Measurements from ENCODE around the gene EHD3. TPM values are rescaled to one million over a fixed set of nuclear protein-coding genes. Genes with fewer than 3 reads are reported as not detected.
A peak's percentile ranks its signal among the peaks of the same experiment; 100 is the strongest.

The EHD3 gene
- total RNA-seq, 8 experiments from 2014 or later: 0.91 to 53.7 (median 7.8) TPM

DNA sequence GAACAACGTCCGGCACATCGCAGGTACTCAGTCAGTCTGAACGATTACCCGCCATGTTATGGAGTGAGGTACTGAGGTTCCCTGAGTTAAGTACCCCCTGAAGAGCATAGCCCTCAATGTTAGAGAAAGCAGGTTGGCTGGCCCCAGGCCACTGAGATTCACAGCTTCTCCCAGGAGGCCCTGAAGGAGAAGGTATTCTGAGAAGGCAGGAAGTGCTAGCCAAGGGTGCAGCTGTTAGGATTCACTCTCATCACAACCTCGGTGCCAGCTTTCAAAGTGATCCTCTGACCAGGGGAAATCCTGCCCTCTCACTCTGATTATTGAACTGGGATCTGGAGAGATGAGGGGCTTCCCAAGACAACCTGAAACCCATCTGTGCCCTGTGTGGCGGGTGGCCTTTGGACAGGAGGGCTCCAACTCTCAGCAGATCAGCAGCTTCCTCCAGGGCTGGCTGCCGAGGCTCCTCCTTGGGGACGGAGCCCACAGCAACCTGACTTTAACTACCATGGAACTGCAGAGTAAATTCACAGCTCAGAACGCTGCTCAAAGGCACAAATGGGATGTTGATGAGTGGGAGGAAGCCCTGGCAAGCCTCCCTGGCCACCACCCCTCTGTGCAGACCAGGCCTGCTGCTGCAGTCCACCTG, 7.8 kb downstream of the EHD3 start:
- Histone ChIP-seq H3K4me1 (replicated peaks in 1 of 2) (peaks cover 6 to 12% of the 10 kb centered on the region in 2 donors), H3K27ac (no peak overlapping the region), H3K4me3 (no peak overlapping the region)
- in situ Hi-C loops (cut with MboI; ENCODE audit: low pct_unique_long_range_greater_than_20kb in 2 of 9, low sequenced_read_pairs in 9 of 9, unreplicated experiment in 9 of 9): no loop called here
- ATAC-seq (replicated peaks in 6 of 8): peak in 2 of 8 experiments; percentile 7 to 17
- WGBS, 10 experiments: 60 to 100% (median 93%) methylated on average over 1 to 5 of the region's 10 CpGs; no CpG with 5 or more reads in 3 of the 10 experiments

DNA sequence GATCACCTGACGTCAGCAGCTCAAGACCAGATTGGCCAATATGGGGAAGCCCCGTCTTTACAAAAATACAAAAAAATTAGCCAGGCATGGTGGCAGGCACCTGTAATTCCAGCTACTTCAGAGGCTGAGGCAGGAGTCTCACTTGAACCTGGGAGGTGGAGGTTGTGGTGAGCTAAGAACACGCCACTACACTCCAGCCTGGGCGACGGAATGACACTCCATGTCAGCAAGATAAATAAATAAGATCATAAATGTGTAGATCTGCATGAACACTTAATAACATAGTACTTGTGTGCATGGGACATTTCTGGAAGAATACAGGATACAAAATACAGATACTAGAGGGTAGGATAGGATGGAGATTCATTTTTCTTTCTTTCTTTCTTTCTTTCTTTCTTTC, 9.1 kb downstream of the EHD3 start:
- H3K4me3 ChIP-seq: no peak overlapping the region
- in situ Hi-C loops (cut with MboI; ENCODE audit: low pct_unique_long_range_greater_than_20kb in 2 of 9, low sequenced_read_pairs in 9 of 9, unreplicated experiment in 9 of 9): no loop called here
- ATAC-seq (replicated peaks in 6 of 8): no peak
- H3K4me1 ChIP-seq (replicated peaks in 1 of 2): peaks cover 4 to 12% of the 10 kb centered on the region in 2 donors
- 89 to 100% (median 98%) methylated on average over 1 to 5 of the region's 5 CpGs; no CpG with 5 or more reads in 2 of the 10 experiments for WGBS, 10 experiments
- no peak overlapping the region for H3K27ac ChIP-seq

DNA sequence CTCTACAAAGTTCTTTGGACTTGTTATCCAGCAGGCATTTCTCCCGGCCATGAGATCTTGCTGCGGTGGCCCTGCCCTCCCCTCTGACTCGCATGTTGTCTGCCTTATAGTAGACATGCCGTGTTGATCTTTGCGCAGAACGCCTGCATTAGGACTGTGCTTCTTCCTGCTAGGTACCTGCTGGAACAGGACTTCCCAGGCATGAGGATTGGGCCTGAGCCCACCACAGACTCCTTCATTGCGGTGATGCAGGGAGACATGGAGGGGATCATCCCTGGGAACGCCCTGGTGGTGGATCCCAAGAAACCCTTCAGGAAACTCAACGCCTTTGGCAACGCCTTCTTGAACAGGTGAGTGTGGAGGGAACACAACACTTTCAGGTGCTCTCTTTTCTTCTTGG, 10.1 kb downstream of the EHD3 start:
- no peak for ATAC-seq (replicated peaks in 6 of 8)
- 80 to 100% (median 95%) methylated on average over 1 to 8 of the region's 10 CpGs; no CpG with 5 or more reads in 2 of the 10 experiments for WGBS, 10 experiments
- Histone ChIP-seq H3K27ac (no peak overlapping the region), H3K4me3 (no peak overlapping the region), H3K4me1 (replicated peaks in 1 of 2) (peaks cover 4 to 12% of the 10 kb centered on the region in 2 donors)
- in situ Hi-C loops (cut with MboI; ENCODE audit: low pct_unique_long_range_greater_than_20kb in 2 of 9, low sequenced_read_pairs in 9 of 9, unreplicated experiment in 9 of 9): no loop called here

DNA sequence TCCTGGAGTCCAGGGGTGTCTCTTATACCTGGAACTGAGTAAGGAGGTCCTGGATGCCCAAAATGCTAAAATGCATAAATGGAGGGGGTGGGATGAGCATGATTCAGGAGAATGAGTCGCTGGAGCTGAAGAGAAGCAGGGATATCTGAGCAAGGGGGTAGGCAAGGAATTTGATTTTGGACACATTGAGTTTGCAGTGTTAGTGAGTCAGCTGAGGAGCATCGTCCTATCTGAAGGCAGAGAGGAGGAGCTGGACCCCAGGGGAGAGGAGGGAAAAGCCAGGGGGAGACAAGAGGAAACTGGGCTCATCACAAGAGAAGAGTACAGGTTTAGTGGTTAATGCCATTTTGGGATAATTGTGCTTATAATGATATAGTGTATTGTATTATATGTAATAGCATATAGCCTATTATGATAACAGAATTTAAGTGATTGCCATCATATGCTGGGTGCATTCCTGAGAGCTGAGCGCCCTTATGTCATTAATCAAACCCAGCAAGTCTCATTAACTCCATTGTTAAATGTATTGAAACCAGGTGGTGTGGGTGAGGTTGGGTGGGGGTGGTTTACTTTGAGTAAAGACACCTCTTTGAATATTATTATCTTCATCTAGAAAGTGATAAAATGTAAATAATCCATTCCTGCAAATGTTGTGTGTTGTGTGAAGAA, 12.4 kb downstream of the EHD3 start:
- H3K4me1 ChIP-seq (replicated peaks in 1 of 2): no peaks in the 10 kb centered on the region
- in situ Hi-C loops (cut with MboI; ENCODE audit: low pct_unique_long_range_greater_than_20kb in 2 of 9, low sequenced_read_pairs in 9 of 9, unreplicated experiment in 9 of 9): no loop called here
- ATAC-seq (replicated peaks in 6 of 8): no peak
- H3K4me3 ChIP-seq: no peak overlapping the region
- whole genome bisulfite sequencing, 10 experiments: 0 to 100% (median 52%) methylated on average over 1 to 3 of the region's 3 CpGs; no CpG with 5 or more reads in 2 of the 10 experiments
- H3K27ac ChIP-seq: no peak overlapping the region

DNA sequence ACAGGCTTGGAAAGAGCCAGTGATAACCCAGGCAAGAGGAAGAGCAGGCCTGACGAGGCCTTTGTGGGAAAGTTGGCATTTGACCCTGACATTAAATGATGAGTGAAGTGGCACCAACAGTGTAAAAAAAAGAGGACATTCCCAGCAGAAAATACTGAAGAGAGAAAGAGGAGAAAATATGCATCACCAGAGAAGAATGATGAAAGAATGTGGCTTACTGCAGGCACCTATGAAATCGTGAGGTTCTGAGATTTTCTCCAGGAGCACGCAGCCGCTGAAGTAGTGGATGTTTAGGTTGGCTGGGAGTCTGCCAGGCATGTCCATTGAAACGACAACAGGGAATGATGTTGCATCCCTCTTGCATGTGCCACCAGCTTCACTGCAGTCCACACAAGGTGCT, 13.8 kb downstream of the EHD3 start:
- 70 to 96% (median 85%) methylated on average over 1 to 5 of the region's 5 CpGs; no CpG with 5 or more reads in 1 of the 10 experiments for WGBS, 10 experiments
- ATAC-seq (replicated peaks in 6 of 8): no peak
- no peaks in the 10 kb centered on the region for H3K4me1 ChIP-seq (replicated peaks in 1 of 2)
- H3K27ac ChIP-seq: no peak overlapping the region
- in situ Hi-C loops (cut with MboI; ENCODE audit: low pct_unique_long_range_greater_than_20kb in 2 of 9, low sequenced_read_pairs in 9 of 9, unreplicated experiment in 9 of 9): no loop called here
- no peak overlapping the region for H3K4me3 ChIP-seq

DNA sequence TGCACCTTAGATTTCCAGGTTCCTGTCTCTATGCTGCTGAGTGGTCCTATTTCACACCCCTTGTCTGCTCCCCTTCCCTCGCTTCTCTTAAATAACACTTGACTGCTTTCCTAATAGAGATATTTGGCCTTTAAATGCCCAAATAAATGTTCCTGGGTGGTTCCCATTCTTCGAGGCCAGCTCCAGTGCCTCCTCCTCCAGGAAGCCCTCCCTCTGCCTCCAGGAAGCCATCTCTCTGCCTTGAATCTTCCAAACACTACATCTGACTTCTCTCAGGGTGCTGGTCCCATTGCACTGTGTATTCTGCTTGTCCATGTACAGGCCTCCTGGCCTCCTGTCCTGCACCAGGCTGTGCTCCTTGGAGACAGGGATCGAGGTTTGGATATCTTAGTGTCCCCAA, 14.2 kb downstream of the EHD3 start:
- Histone ChIP-seq H3K4me1 (replicated peaks in 1 of 2) (no peaks in the 10 kb centered on the region), H3K27ac (no peak overlapping the region), H3K4me3 (no peak overlapping the region)
- ATAC-seq (replicated peaks in 6 of 8): no peak
- 0 to 100% (median 85%) methylated on average over 1 to 3 of the region's 3 CpGs; no CpG with 5 or more reads in 4 of the 10 experiments for WGBS, 10 experiments
- in situ Hi-C loops (cut with MboI; ENCODE audit: low pct_unique_long_range_greater_than_20kb in 2 of 9, low sequenced_read_pairs in 9 of 9, unreplicated experiment in 9 of 9): no loop called here

DNA sequence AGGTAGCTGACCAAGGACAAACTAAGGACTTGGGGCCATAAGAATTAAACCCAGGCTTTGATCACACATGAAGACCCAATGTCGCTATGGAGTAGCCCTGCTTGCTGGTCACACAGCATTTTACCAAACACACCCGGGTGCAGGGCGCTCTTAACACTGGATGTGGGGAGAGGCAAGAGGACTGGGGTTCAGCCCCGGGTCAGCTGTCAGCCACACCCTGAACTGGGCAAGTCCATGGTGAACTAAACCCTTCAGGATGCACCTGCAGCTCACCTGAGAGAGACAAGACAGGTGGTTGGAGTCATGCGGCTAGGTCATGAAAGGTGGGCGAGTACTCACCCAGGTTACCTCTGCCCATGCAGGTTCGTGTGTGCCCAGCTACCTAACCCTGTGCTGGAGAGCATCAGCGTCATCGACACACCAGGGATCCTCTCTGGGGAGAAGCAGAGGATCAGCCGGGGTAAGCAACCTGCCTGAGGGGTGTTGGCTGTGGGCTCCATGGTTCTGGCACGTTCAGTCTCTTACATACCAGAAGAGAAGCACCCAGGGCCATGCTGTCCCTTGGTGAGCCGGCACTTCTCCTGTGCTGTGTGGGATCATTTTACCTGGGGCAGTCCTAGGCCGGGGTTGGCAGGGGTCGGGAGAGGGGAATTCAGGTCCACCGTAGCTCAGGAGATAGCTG, 15.2 kb downstream of the EHD3 start:
- no peak for ATAC-seq (replicated peaks in 6 of 8)
- H3K4me1 ChIP-seq (replicated peaks in 1 of 2): no peaks in the 10 kb centered on the region
- no peak overlapping the region for H3K4me3 ChIP-seq
- no peak overlapping the region for H3K27ac ChIP-seq
- WGBS, 10 experiments: 78 to 100% (median 93%) methylated on average over 1 to 7 of the region's 15 CpGs; no CpG with 5 or more reads in 4 of the 10 experiments
- in situ Hi-C loops (cut with MboI; ENCODE audit: low pct_unique_long_range_greater_than_20kb in 2 of 9, low sequenced_read_pairs in 9 of 9, unreplicated experiment in 9 of 9): no loop called here

DNA sequence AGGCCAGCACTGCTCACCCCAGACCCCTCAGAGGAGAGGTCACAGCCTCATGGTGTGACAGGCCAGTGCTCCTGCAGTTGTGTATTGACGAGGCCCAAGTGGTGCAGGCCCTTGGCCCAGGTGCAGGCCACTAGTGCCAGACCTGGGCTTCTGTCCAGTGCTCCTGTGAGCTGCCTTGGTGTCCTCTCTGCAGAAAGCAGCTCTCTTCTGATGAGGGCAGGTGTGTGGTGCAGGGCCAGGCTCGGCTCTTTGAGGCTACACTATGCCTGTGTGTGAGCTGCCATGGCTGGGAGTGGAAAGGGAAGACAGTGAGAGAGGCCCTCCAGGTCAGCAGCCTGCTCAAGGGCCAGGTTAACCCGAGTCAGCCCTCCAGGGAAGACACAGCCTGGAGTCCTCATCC, 17.1 kb downstream of the EHD3 start:
- in situ Hi-C loops (cut with MboI; ENCODE audit: low pct_unique_long_range_greater_than_20kb in 2 of 9, low sequenced_read_pairs in 9 of 9, unreplicated experiment in 9 of 9): no loop called here

DNA sequence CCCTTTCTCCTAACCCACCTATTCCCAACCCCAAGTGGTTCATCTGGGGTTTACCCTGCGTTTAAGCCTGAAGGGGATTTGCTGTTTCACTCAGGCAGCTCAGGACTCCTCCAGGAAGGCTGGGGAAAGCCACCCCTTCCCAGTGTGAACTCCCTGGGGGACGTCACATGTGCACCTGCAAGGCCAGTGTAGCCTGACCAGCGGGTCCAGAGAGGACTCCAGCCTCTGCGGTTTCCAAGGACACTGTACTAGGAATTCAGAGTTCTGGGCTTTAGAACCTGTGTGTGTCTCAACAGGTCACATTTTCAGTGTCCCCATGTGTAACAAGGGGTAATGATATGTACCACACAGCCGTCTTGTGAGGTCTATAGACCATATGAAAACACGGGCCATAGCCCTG, 17.9 kb downstream of the EHD3 start:
- 65 to 100% (median 93%) methylated on average over 1 to 4 of the region's 6 CpGs; no CpG with 5 or more reads in 4 of the 10 experiments for WGBS, 10 experiments
- no peak overlapping the region for H3K27ac ChIP-seq

More for the DNA sequence above, 17.1 kb downstream of the EHD3 start:
- Histone ChIP-seq H3K27ac (no peak overlapping the region), H3K4me1 (replicated peaks in 1 of 2) (no peaks in the 10 kb centered on the region), H3K4me3 (no peak overlapping the region)
- no peak for ATAC-seq (replicated peaks in 6 of 8)
- WGBS, 10 experiments: 20 to 79% (median 23%) methylated on average over 1 to 2 of the region's 3 CpGs; no CpG with 5 or more reads in 6 of the 10 experiments

DNA sequence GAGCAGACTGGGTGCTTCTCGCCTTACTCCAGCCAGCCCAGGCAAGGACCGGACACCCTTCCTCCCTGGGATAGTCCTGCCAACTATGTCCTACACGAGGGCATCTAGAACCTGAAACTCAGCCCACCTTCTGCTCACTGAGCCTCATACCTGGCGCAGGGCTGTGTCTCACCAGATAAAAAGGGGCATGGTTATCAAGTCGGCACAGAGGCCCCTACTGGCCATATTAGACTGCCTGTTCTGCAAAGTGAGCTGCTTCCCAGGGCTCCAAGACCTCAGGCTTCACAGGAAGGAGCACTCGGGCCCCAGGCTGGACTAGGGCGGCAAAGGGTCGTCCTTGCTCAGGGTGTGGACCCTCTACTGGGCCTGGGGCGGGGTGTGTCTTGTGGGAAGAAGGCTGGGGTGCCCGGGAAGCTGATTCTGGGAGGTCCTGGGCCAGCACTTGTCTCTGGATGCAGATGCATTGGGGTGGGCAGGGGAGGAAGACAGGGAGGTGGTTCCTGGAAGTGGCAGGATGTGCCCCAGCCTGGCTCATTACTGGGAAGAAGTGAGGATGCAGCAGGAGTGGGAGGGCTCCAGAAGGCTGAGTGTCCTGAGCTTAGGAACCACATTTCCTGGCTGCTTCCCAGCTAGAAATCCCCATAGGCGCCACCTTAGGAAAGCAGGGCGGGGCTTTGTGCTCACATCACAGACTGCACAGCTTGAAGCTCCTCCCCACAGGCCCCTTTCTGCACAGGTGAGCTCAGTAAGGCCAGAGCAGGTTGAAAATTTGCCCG, 19.6 kb downstream of the EHD3 start:
- peak in 3 of 8 experiments; percentile 69 to 85 (median 79) for ATAC-seq (replicated peaks in 6 of 8)
- 0 to 100% (median 70%) methylated on average over 1 to 4 of the region's 13 CpGs; no CpG with 5 or more reads in 4 of the 10 experiments for WGBS, 10 experiments

More for the DNA sequence above, 17.9 kb downstream of the EHD3 start:
- in situ Hi-C loops (cut with MboI; ENCODE audit: low pct_unique_long_range_greater_than_20kb in 2 of 9, low sequenced_read_pairs in 9 of 9, unreplicated experiment in 9 of 9): no loop called here
- Histone ChIP-seq H3K4me1 (replicated peaks in 1 of 2) (peaks cover 0 to 5% of the 10 kb centered on the region in 2 donors), H3K4me3 (no peak overlapping the region)
- ATAC-seq (replicated peaks in 6 of 8): no peak

DNA sequence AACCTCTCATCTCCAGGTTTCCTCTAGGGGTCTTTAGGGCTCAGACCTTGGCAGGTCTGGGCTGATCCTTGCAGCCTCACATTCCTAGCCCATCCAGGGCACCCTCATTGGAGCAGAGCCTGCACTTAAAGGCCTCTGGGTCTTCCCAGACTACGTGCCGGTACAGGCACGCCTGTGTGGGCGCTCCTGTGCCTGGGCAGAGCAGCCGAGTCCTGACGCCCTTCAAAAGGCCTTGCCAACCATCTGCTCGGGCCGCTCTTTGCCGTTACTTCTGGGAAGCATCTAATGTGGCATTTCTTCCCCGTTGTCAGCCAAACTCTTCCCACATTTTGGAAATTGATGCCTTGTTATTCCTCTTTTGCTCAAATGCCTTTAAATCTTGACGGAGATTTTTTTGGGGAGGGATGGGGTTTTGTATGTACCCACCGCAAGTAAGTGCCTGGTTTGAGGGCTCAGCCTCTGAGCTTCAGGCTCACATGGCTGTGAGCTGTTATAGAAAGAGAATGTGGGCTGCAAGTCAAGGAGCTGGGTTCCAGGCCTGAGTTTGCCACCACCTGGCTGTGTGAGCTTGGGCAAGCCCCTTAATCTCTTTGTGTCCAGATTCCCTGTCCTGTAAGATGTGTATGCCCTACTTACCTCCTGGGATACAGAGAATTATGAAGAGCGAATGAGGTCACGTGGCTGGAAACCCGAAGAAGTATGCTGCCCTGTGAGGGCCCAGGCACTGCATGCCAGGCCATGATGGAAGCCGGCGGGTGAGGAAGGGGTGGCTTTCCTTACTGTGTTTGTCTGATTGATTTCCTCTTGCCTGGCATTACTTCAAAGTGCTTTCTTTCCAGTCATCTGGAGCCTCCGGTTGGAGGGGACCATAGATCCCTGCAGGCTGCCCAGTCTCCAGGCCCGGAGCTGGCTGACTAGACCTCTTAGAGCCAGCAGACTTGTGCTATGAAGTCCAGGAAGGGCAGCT, 20.6 kb downstream of the EHD3 start:
- ATAC-seq (replicated peaks in 6 of 8): no peak

More for the DNA sequence above, 19.6 kb downstream of the EHD3 start:
- Histone ChIP-seq H3K4me1 (replicated peaks in 1 of 2) (peaks cover 0 to 11% of the 10 kb centered on the region in 2 donors), H3K27ac (no peak overlapping the region), H3K4me3 (no peak overlapping the region)
- in situ Hi-C loops (cut with MboI; ENCODE audit: low pct_unique_long_range_greater_than_20kb in 2 of 9, low sequenced_read_pairs in 9 of 9, unreplicated experiment in 9 of 9): no loop called here

More for the DNA sequence above, 20.6 kb downstream of the EHD3 start:
- Histone ChIP-seq H3K27ac (no peak overlapping the region), H3K4me3 (no peak overlapping the region), H3K4me1 (replicated peaks in 1 of 2) (peaks cover 0 to 11% of the 10 kb centered on the region in 2 donors)
- in situ Hi-C loops (cut with MboI; ENCODE audit: low pct_unique_long_range_greater_than_20kb in 2 of 9, low sequenced_read_pairs in 9 of 9, unreplicated experiment in 9 of 9): no loop called here
- 83 to 100% (median 95%) methylated on average over 1 to 8 of the region's 19 CpGs; no CpG with 5 or more reads in 2 of the 10 experiments for WGBS, 10 experiments
